Transverse colon (tissue), 4 donors: Measurements from ENCODE around the gene PLEKHG4. TPM values are rescaled to one million over a fixed set of nuclear protein-coding genes. Genes with fewer than 3 reads are reported as not detected.

Experiments used
- DNase-seq: peaks from one replicate; pipeline ENCODE4 v3.0.0-alpha.2; 2019
- H3K27ac ChIP-seq, 4 donors: fragments of 200-600 bp; sonication (generic); 2 replicates each; pipeline ENCODE4 v1.5.1; 2016 to 2018; ENCODE audit warnings: inconsistent platforms in 4 of 4
- H3K27me3 ChIP-seq: fragments of 200-600 bp; sonication (generic); 2 replicates; pipeline ENCODE4 v1.5.1; 2017; ENCODE audit warnings: inconsistent platforms
- H3K36me3 ChIP-seq, 4 donors: fragments of 200-600 bp; sonication (generic); 2 replicates each; pipeline ENCODE4 v1.5.1; 2017 to 2019; ENCODE audit warnings: inconsistent platforms in 4 of 4
- H3K4me1 ChIP-seq, 4 donors: fragments of 200-600 bp; sonication (generic); 2 replicates each; pipeline ENCODE4 v1.5.1; 2017 to 2020; ENCODE audit warnings: inconsistent platforms in 4 of 4
- H3K4me3 ChIP-seq, 4 donors: fragments of 200-600 bp; sonication (generic); 1 replicate in 1 of 4; 2 replicates in 3 of 4; pipeline versions ENCODE4 v1.5.1 to v1.6.1; 2017 to 2019; ENCODE audit warnings: inconsistent platforms in 4 of 4
- H3K9me3 ChIP-seq, 2 donors: fragments of 200-600 bp; sonication (generic); 2 replicates each; pipeline ENCODE4 v1.5.1; 2017 to 2019; ENCODE audit warnings: inconsistent platforms in 2 of 2
- CTCF ChIP-seq, 5 experiments: fragments of 200-600 bp in 3 of 5; fragments of 450-650 bp in 2 of 5; sonication (generic) in 3 of 5; IDR thresholded peaks; 1 replicate in 2 of 5; 2 replicates in 3 of 5; pipeline ENCODE4 v1.5.1; 2016 to 2017; ENCODE audit warnings: antibody characterized with exemption in 5 of 5, inconsistent platforms in 3 of 5, mild to moderate bottlenecking in 2 of 5, moderate library complexity in 1 of 5
- EP300 ChIP-seq: sonication (generic); formaldehyde crosslinking; IDR thresholded peaks from one replicate; pipeline ENCODE4 v1.6.1; 2017; ENCODE audit warnings: antibody characterized with exemption, low read depth
- POLR2A ChIP-seq: fragments of 450-650 bp; IDR thresholded peaks from one replicate; pipeline ENCODE4 v1.6.1; 2016; ENCODE audit warnings: antibody characterized with exemption, mild to moderate bottlenecking, moderate library complexity
- POLR2AphosphoS5 ChIP-seq, 3 donors: sonication (generic); formaldehyde crosslinking; IDR thresholded peaks; one replicate each; pipeline ENCODE4 v1.6.1; 2016; ENCODE audit warnings: antibody characterized with exemption in 3 of 3
- WGBS, 2 donors: methylation state at CpG; one replicate each; pipeline ENCODE4 v1.1.5; 2018; ENCODE audit warnings: low coverage in 1 of 2; 5-methylcytosine and 5-hydroxymethylcytosine counted together
- in situ Hi-C, 4 donors: fragments of 200-750 bp; cut with MboI; loops; one replicate each; pipeline versions ENCODE4 v1.15.0 to v1.15.1; 2017; ENCODE audit warnings: low sequenced_read_pairs in 3 of 4, low pct_ligation_motif_present in 1 of 4, low pct_unique_long_range_greater_than_20kb in 1 of 4
- intact Hi-C: fragments of 100-400 bp; cut with DNase I; formaldehyde crosslinking; loops from one replicate; pipeline ENCODE4 v1.15.1; 2023; ENCODE audit warnings: low total_unique reads
- total RNA-seq, 4 donors: library from RNA; depleted of rRNA; stranded (reverse); fragments of >200 nt; gene quantifications; one replicate each; pipeline ENCODE4 v1.1.0, GENCODE V29; 2016

The PLEKHG4 gene
- total RNA-seq, 4 donors from 2014 or later: 0.80 to 12.2 (median 8.7) TPM

- in situ Hi-C loops: no loop called here
- Histone ChIP-seq H3K4me3 (no peak overlapping the region), H3K36me3 (no peaks in the 10 kb centered on the region), H3K9me3 (no peaks in the 10 kb centered on the region), H3K27me3 (peaks cover 3% of the 10 kb centered on the region), H3K4me1 (no peaks in the 10 kb centered on the region), H3K27ac (no peak overlapping the region)
- DNase-seq: no peak
- intact Hi-C loops: no loop called here
- WGBS, 2 donors: 91% methylated on average over 4 of the region's 4 CpGs; no CpG with 5 or more reads in 1 of the 2 donors
- no peak for TF ChIP-seq EP300
- TF ChIP-seq CTCF (IDR thresholded peaks at IDR 0.05): no peak
- no peak for TF ChIP-seq POLR2AphosphoS5 (IDR thresholded peaks at IDR 0.05)
- TF ChIP-seq POLR2A: no peak
Measured at GRCh38 chr16:67271446-67271845, 7.9 kb upstream of the PLEKHG4 start.

GRCh38 chr16:67275321-67275720, 4.0 kb upstream of the PLEKHG4 start:
- Histone ChIP-seq H3K36me3 (no peaks in the 10 kb centered on the region), H3K27ac (no peak overlapping the region), H3K9me3 (no peaks in the 10 kb centered on the region), H3K4me1 (peaks cover 0 to 23% (median 21%) of the 10 kb centered on the region in 4 donors), H3K4me3 (no peak overlapping the region), H3K27me3 (no peaks in the 10 kb centered on the region)
- WGBS, 2 donors: 70 to 82% methylated on average over 2 of the region's 2 CpGs
- in situ Hi-C loops: loop anchor here in 1 of 4 donors (25.0 kb wide), 1 partner anchor 112 kb away; the partner anchor contains the start of gene TPPP3
- intact Hi-C loops: no loop called here
- DNase-seq: no peak
- TF ChIP-seq POLR2AphosphoS5 (IDR thresholded peaks at IDR 0.05): no peak

- Histone ChIP-seq H3K4me1 (peaks cover 0 to 23% (median 21%) of the 10 kb centered on the region in 4 donors), H3K27me3 (no peaks in the 10 kb centered on the region), H3K9me3 (no peaks in the 10 kb centered on the region), H3K4me3 (no peak overlapping the region), H3K36me3 (no peaks in the 10 kb centered on the region), H3K27ac (peak overlapping the region; percentile 52 to 78 (median 66))
- TF ChIP-seq POLR2A (no peak), EP300 (no peak), CTCF (IDR thresholded peaks at IDR 0.05) (no peak), POLR2AphosphoS5 (IDR thresholded peaks at IDR 0.05) (no peak)
- intact Hi-C loops: no loop called here
- DNase-seq: peak; percentile 26
- 64 to 85% methylated on average over 2 to 4 of the region's 4 CpGs for WGBS, 2 donors
- in situ Hi-C loops: loop anchor here in 1 of 4 donors (25.0 kb wide), 1 partner anchor 110 kb away; the partner anchor contains the start of gene TPPP3
Measured at GRCh38 chr16:67277294-67277998, 1.9 kb upstream of the PLEKHG4 start.

- no peak for TF ChIP-seq EP300
- no peak for TF ChIP-seq POLR2AphosphoS5 (IDR thresholded peaks at IDR 0.05)
- no peak for TF ChIP-seq POLR2A
- TF ChIP-seq CTCF (IDR thresholded peaks at IDR 0.05): no peak
- peak overlapping the region; percentile 52 to 78 (median 58) for H3K4me3 ChIP-seq
- in situ Hi-C loops (loop anchor here in 1 of 4 donors (25.0 kb wide), 1 partner anchor 109 kb away; the partner anchor contains the start of gene TPPP3), intact Hi-C loops (no loop called here)
- WGBS, 2 donors: 42% methylated on average over 13 of the region's 13 CpGs; no CpG with 5 or more reads in 1 of the 2 donors
- H3K9me3 ChIP-seq: no peaks in the 10 kb centered on the region
- no peak for DNase-seq
- H3K27me3 ChIP-seq: no peaks in the 10 kb centered on the region
- H3K27ac ChIP-seq: peak overlapping the region; percentile 52 to 78 (median 66)
- H3K36me3 ChIP-seq: no peaks in the 10 kb centered on the region
- peaks cover 0 to 23% (median 21%) of the 10 kb centered on the region in 4 donors for H3K4me1 ChIP-seq
Measured at GRCh38 chr16:67277999-67278772, 1.1 kb upstream of the PLEKHG4 start.
